EH (cell line): Measurements from ENCODE around the gene SND1.
A peak's percentile ranks its signal among the peaks of the same experiment; 100 is the strongest.

Source experiments
- DNase-seq: peaks from one replicate; pipeline ENCODE4 v3.0.0-alpha.2; 2015; ENCODE audit warnings: low read depth

SND1 gene

GRCh38 chr7:127995881-127996215, 343.9 kb downstream of the SND1 start:
- peak; percentile 25 for DNase-seq

GRCh38 chr7:127996253-127997071, 344.5 kb downstream of the SND1 start:
- DNase-seq = peak; percentile 18

GRCh38 chr7:127997226-127997922, 345.4 kb downstream of the SND1 start:
- DNase-seq = peak; percentile 68

GRCh38 chr7:127998671-127999070, 346.7 kb downstream of the SND1 start:
- DNase-seq = no peak

GRCh38 chr7:128000048-128000447, 348.1 kb downstream of the SND1 start:
- no peak for DNase-seq

GRCh38 chr7:128000854-128001265, 348.9 kb downstream of the SND1 start:
- no peak for DNase-seq

GRCh38 chr7:128003167-128003566, 351.2 kb downstream of the SND1 start:
- DNase-seq = no peak

GRCh38 chr7:128003787-128004186, 351.8 kb downstream of the SND1 start:
- DNase-seq = no peak

- DNase-seq = no peak
These were observed 352.6 kb downstream of the SND1 start for GRCh38 chr7:128004623-128005022.

- no peak for DNase-seq
These were observed 353.1 kb downstream of the SND1 start for GRCh38 chr7:128005117-128005516.

GRCh38 chr7:128005759-128006159, 353.8 kb downstream of the SND1 start:
- no peak for DNase-seq

GRCh38 chr7:128006550-128007302, 354.7 kb downstream of the SND1 start:
- no peak for DNase-seq

- DNase-seq = no peak
These were observed 355.3 kb downstream of the SND1 start for GRCh38 chr7:128007303-128007680.

GRCh38 chr7:128008141-128008540, 356.1 kb downstream of the SND1 start:
- no peak for DNase-seq

- no peak for DNase-seq
These were observed 356.8 kb downstream of the SND1 start for GRCh38 chr7:128008744-128009143.

- no peak for DNase-seq
These were observed 358.6 kb downstream of the SND1 start for GRCh38 chr7:128010391-128011127.

GRCh38 chr7:128011131-128011661, 359.2 kb downstream of the SND1 start:
- DNase-seq = no peak

GRCh38 chr7:128014811-128015210, 362.8 kb downstream of the SND1 start:
- DNase-seq = no peak

- DNase-seq = no peak
These were observed 365.5 kb downstream of the SND1 start for GRCh38 chr7:128017460-128017859.

- DNase-seq = no peak
These were observed 366.2 kb downstream of the SND1 start for GRCh38 chr7:128017862-128018845.

- no peak for DNase-seq
These were observed 367.3 kb downstream of the SND1 start for GRCh38 chr7:128019288-128019687.
